HG03060 (cell line): ENCODE measurements around the gene TENM4.

Source experiments
- ATAC-seq: cut with Tn5 transposase; IDR thresholded peaks from one replicate; pipeline ENCODE4 v1.9.1; 2021; ENCODE audit warnings: low read depth, moderate number of reproducible peaks; ENCODE audit not compliant: unreplicated experiment

TENM4 gene

GRCh38 chr11:79100093-79100910, 340.5 kb downstream of the TENM4 start:
- ATAC-seq, result no peak

- no peak for ATAC-seq
Observed at GRCh38 chr11:79098146-79098545, 342.7 kb downstream of the TENM4 start.

- ATAC-seq, result no peak
Observed at GRCh38 chr11:79097246-79097875, 343.5 kb downstream of the TENM4 start.

GRCh38 chr11:79095424-79095823, 345.4 kb downstream of the TENM4 start:
- no peak for ATAC-seq

GRCh38 chr11:79094616-79095015, 346.2 kb downstream of the TENM4 start:
- no peak for ATAC-seq

- no peak for ATAC-seq
Observed at GRCh38 chr11:79092791-79093353, 348.0 kb downstream of the TENM4 start.

- no peak for ATAC-seq
Observed at GRCh38 chr11:79090191-79090705, 350.6 kb downstream of the TENM4 start.

GRCh38 chr11:79089601-79090000, 351.2 kb downstream of the TENM4 start:
- no peak for ATAC-seq

- ATAC-seq, result no peak
Observed at GRCh38 chr11:79088967-79089366, 351.9 kb downstream of the TENM4 start.

GRCh38 chr11:79087961-79088318, 352.9 kb downstream of the TENM4 start:
- no peak for ATAC-seq

- no peak for ATAC-seq
Observed at GRCh38 chr11:79087238-79087960, 353.4 kb downstream of the TENM4 start.

GRCh38 chr11:79086056-79086455, 354.8 kb downstream of the TENM4 start:
- no peak for ATAC-seq

GRCh38 chr11:79084382-79084781, 356.4 kb downstream of the TENM4 start:
- ATAC-seq, result no peak

- ATAC-seq, result no peak
Observed at GRCh38 chr11:79083352-79083751, 357.5 kb downstream of the TENM4 start.

- no peak for ATAC-seq
Observed at GRCh38 chr11:79082907-79083306, 357.9 kb downstream of the TENM4 start.

- no peak for ATAC-seq
Observed at GRCh38 chr11:79082280-79082679, 358.6 kb downstream of the TENM4 start.

- ATAC-seq, result no peak
Observed at GRCh38 chr11:79081471-79082031, 359.3 kb downstream of the TENM4 start.

GRCh38 chr11:79080551-79080950, 360.3 kb downstream of the TENM4 start:
- ATAC-seq, result no peak

- ATAC-seq, result no peak
Observed at GRCh38 chr11:79078999-79079398, 361.8 kb downstream of the TENM4 start.

GRCh38 chr11:79078456-79078855, 362.4 kb downstream of the TENM4 start:
- ATAC-seq, result no peak
